WTC11 (cell line): ENCODE results near the gene IGSF5. TPM values are rescaled to one million over a fixed set of nuclear protein-coding genes. Genes with fewer than 3 reads are reported as not detected.

Experiments
- ATAC-seq: fragments of 200-7000 bp; cut with Tn5 transposase; 2 replicates; pipeline ENCODE4 v1.10.0; 2021; ENCODE audit warnings: mild to moderate bottlenecking, moderate library complexity
- CTCF ChIA-PET: fragments of 300-600 bp; sonication (Branson Sonifier 250); formaldehyde crosslinking; loops from one replicate; lab custom pipeline; 2021; ENCODE audit warnings: antibody characterized with exemption; lab: Charles Lee
- POLR2A ChIA-PET: fragments of 350-600 bp; sonication (Branson Sonifier 250); formaldehyde crosslinking; loops from one replicate; lab custom pipeline; 2021; ENCODE audit warnings: antibody characterized with exemption; lab: Charles Lee
- DNase-seq: peaks from one replicate; pipeline ENCODE4 v3.0.0; 2021; ENCODE audit warnings: low spot score
- H3K27ac Mint-ChIP-seq: 2 replicates; pipeline ENCODE4 v1.8.0; 2021; ENCODE audit warnings: mixed read lengths
- H3K27me3 Mint-ChIP-seq: 2 replicates; pipeline ENCODE4 v1.8.0; 2021; ENCODE audit warnings: low read depth, mild to moderate bottlenecking, moderate library complexity, mixed read lengths
- H3K36me3 Mint-ChIP-seq: 2 replicates; pipeline ENCODE4 v1.8.0; 2021; ENCODE audit warnings: mixed read lengths
- H3K4me1 Mint-ChIP-seq: 2 replicates; pipeline ENCODE4 v1.8.0; 2022; ENCODE audit warnings: mixed read lengths
- H3K4me3 Mint-ChIP-seq: 2 replicates; pipeline ENCODE4 v1.8.0; 2021; ENCODE audit warnings: mild to moderate bottlenecking, moderate library complexity, mixed read lengths
- H3K9me3 Mint-ChIP-seq: 2 replicates; pipeline ENCODE4 v1.8.0; 2021; ENCODE audit warnings: mixed read lengths
- CBFB ChIP-seq: sonication (generic); formaldehyde crosslinking; IDR thresholded peaks from 2 replicates; pipeline ENCODE4 v1.8.1; 2022; ENCODE audit warnings: mild to moderate bottlenecking, low read depth, missing genetic modification reagents
- EMX1 ChIP-seq: fragments of 250-450 bp; sonication (Bioruptor Pico); IDR thresholded peaks from 2 replicates; pipeline ENCODE4 v1.8.0; 2021; ENCODE audit warnings: mild to moderate bottlenecking
- FOXP1 ChIP-seq: sonication (generic); formaldehyde crosslinking; IDR thresholded peaks from 2 replicates; pipeline ENCODE4 v1.8.0; 2022; ENCODE audit warnings: missing genetic modification reagents, mild to moderate bottlenecking, moderate library complexity, borderline replicate concordance
- GRHL2 ChIP-seq: fragments of 250-450 bp; sonication (Bioruptor Pico); IDR thresholded peaks from 2 replicates; pipeline ENCODE4 v1.8.0; 2022; ENCODE audit warnings: mild to moderate bottlenecking, moderate library complexity; ENCODE audit not compliant: insufficient replicate concordance, severe bottlenecking
- HMGA2 ChIP-seq: fragments of 250-450 bp; sonication (Bioruptor Pico); IDR thresholded peaks from 2 replicates; pipeline ENCODE4 v1.4.0; 2021; ENCODE audit warnings: mild to moderate bottlenecking, moderate library complexity
- IRF2 ChIP-seq: sonication (generic); formaldehyde crosslinking; IDR thresholded peaks from 2 replicates; pipeline ENCODE4 v1.8.0; 2022; ENCODE audit warnings: low read depth, missing genetic modification reagents, borderline replicate concordance
- RELA ChIP-seq: sonication (generic); formaldehyde crosslinking; IDR thresholded peaks from 2 replicates; pipeline ENCODE4 v1.8.1; 2022; ENCODE audit warnings: missing genetic modification reagents, mild to moderate bottlenecking, borderline replicate concordance
- ZBTB21 ChIP-seq: sonication (generic); formaldehyde crosslinking; IDR thresholded peaks from 2 replicates; pipeline ENCODE4 v1.8.1; 2023; ENCODE audit warnings: mild to moderate bottlenecking, missing genetic modification reagents, borderline replicate concordance
- ZNF121 ChIP-seq: sonication (generic); formaldehyde crosslinking; IDR thresholded peaks from 2 replicates; pipeline ENCODE4 v1.8.0; 2023; ENCODE audit warnings: missing genetic modification reagents
- total RNA-seq: library from RNA; stranded (reverse); gene quantifications from 3 replicates; pipeline ENCODE4 v1.2.3, GENCODE V29; 2021
- TF ChIP-seq, protein P1 (sequence below): sonication (generic); formaldehyde crosslinking; IDR thresholded peaks from 2 replicates; pipeline ENCODE4 v1.8.0; 2022; ENCODE audit warnings: missing genetic modification reagents
- TF ChIP-seq, protein P2 (sequence below): sonication (generic); formaldehyde crosslinking; conservative IDR thresholded peaks from 2 replicates; pipeline ENCODE4 v1.8.1; 2022; ENCODE audit warnings: mild to moderate bottlenecking, missing genetic modification reagents
- TF ChIP-seq, protein P3 (sequence below): sonication (generic); formaldehyde crosslinking; IDR thresholded peaks from 2 replicates; pipeline ENCODE4 v1.8.0; 2022; ENCODE audit warnings: mild to moderate bottlenecking, missing genetic modification reagents
- TF ChIP-seq, protein P4 (sequence below): sonication (generic); formaldehyde crosslinking; IDR thresholded peaks from 2 replicates; pipeline ENCODE4 v1.8.0; 2023; ENCODE audit warnings: missing genetic modification reagents, mild to moderate bottlenecking, borderline replicate concordance
- TF ChIP-seq, protein P5 (sequence below): fragments of 250-450 bp; sonication (Bioruptor Pico); IDR thresholded peaks from 2 replicates; pipeline ENCODE4 v1.9.0; 2021; ENCODE audit warnings: mild to moderate bottlenecking
- TF ChIP-seq, protein P6 (sequence below): sonication (generic); formaldehyde crosslinking; IDR thresholded peaks from 2 replicates; pipeline ENCODE4 v1.8.1; 2023; ENCODE audit warnings: mild to moderate bottlenecking, missing genetic modification reagents, borderline replicate concordance

IGSF5 gene
- total RNA-seq, 1 experiment from 2014 or later: 3.6 TPM

DNA sequence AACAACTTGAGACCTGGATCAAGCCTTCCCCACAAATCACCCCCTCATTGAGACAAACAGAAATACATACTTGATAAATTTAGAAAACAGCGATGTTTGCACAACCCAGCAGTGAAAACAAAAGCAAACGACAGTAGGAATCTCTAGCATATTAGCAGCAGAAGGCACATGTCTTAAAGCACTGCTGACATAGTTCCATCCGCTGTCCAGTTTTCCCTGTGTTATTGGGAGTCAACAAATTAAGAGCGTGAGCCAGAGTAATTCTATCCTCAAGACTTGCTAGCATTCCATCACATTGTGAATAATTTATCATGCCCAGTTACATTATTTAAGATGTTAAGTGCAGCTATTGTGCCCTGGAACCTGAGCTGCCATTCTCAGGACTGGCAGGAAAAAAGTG lies 55.3 kb downstream of the IGSF5 start (continued):
- TF ChIP-seq, protein P1, sequence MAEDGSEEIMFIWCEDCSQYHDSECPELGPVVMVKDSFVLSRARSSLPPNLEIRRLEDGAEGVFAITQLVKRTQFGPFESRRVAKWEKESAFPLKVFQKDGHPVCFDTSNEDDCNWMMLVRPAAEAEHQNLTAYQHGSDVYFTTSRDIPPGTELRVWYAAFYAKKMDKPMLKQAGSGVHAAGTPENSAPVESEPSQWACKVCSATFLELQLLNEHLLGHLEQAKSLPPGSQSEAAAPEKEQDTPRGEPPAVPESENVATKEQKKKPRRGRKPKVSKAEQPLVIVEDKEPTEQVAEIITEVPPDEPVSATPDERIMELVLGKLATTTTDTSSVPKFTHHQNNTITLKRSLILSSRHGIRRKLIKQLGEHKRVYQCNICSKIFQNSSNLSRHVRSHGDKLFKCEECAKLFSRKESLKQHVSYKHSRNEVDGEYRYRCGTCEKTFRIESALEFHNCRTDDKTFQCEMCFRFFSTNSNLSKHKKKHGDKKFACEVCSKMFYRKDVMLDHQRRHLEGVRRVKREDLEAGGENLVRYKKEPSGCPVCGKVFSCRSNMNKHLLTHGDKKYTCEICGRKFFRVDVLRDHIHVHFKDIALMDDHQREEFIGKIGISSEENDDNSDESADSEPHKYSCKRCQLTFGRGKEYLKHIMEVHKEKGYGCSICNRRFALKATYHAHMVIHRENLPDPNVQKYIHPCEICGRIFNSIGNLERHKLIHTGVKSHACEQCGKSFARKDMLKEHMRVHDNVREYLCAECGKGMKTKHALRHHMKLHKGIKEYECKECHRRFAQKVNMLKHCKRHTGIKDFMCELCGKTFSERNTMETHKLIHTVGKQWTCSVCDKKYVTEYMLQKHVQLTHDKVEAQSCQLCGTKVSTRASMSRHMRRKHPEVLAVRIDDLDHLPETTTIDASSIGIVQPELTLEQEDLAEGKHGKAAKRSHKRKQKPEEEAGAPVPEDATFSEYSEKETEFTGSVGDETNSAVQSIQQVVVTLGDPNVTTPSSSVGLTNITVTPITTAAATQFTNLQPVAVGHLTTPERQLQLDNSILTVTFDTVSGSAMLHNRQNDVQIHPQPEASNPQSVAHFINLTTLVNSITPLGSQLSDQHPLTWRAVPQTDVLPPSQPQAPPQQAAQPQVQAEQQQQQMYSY (CRISPR knock-in tag): no peak
- TF ChIP-seq, protein P2, sequence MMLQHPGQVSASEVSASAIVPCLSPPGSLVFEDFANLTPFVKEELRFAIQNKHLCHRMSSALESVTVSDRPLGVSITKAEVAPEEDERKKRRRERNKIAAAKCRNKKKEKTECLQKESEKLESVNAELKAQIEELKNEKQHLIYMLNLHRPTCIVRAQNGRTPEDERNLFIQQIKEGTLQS: no peak
- TF ChIP-seq, all 79 proteins: peak for 0

DNA sequence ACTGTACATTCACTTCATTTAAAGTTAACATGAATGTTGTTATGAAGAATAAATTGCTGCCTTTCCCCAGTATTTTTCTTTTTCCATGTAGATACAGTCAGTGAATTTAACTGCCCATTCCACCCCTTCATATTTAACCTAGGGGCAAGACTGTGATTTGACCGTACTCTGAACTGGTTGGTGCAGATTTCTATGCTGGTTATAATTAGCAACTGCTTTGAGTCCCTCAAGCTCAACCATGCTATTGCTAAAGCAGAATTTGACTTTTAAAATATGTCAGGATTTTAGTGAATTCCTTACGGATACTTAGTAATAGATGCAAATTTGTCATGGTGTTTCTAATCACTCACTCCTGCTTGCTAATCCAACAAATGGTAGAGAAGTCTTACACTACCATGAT lies 57.2 kb downstream of the IGSF5 start:
- ChIA-PET POLR2A (no interaction called here), CTCF (no interaction called here)
- DNase-seq (no peak), ATAC-seq (no peak)
- H3K4me3 Mint-ChIP-seq: no peak overlapping the region
- H3K27ac Mint-ChIP-seq: no peak overlapping the region
- H3K36me3 Mint-ChIP-seq: peaks cover 17% of the 10 kb centered on the region; the same call in 1 of the 2 replicates
- peaks cover 3% of the 10 kb centered on the region for H3K27me3 Mint-ChIP-seq
- H3K9me3 Mint-ChIP-seq: peaks cover 21% of the 10 kb centered on the region
- TF ChIP-seq CBFB (CRISPR knock-in tag): no peak
- no peak for TF ChIP-seq ZNF121 (CRISPR knock-in tag)
- TF ChIP-seq, protein P3, sequence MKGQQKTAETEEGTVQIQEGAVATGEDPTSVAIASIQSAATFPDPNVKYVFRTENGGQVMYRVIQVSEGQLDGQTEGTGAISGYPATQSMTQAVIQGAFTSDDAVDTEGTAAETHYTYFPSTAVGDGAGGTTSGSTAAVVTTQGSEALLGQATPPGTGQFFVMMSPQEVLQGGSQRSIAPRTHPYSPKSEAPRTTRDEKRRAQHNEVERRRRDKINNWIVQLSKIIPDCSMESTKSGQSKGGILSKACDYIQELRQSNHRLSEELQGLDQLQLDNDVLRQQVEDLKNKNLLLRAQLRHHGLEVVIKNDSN (CRISPR knock-in tag): no peak
- TF ChIP-seq FOXP1: no peak
- TF ChIP-seq, protein P4, sequence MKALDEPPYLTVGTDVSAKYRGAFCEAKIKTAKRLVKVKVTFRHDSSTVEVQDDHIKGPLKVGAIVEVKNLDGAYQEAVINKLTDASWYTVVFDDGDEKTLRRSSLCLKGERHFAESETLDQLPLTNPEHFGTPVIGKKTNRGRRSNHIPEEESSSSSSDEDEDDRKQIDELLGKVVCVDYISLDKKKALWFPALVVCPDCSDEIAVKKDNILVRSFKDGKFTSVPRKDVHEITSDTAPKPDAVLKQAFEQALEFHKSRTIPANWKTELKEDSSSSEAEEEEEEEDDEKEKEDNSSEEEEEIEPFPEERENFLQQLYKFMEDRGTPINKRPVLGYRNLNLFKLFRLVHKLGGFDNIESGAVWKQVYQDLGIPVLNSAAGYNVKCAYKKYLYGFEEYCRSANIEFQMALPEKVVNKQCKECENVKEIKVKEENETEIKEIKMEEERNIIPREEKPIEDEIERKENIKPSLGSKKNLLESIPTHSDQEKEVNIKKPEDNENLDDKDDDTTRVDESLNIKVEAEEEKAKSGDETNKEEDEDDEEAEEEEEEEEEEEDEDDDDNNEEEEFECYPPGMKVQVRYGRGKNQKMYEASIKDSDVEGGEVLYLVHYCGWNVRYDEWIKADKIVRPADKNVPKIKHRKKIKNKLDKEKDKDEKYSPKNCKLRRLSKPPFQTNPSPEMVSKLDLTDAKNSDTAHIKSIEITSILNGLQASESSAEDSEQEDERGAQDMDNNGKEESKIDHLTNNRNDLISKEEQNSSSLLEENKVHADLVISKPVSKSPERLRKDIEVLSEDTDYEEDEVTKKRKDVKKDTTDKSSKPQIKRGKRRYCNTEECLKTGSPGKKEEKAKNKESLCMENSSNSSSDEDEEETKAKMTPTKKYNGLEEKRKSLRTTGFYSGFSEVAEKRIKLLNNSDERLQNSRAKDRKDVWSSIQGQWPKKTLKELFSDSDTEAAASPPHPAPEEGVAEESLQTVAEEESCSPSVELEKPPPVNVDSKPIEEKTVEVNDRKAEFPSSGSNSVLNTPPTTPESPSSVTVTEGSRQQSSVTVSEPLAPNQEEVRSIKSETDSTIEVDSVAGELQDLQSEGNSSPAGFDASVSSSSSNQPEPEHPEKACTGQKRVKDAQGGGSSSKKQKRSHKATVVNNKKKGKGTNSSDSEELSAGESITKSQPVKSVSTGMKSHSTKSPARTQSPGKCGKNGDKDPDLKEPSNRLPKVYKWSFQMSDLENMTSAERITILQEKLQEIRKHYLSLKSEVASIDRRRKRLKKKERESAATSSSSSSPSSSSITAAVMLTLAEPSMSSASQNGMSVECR: no peak
- no peak for TF ChIP-seq EMX1
- TF ChIP-seq ZBTB21 (CRISPR knock-in tag): no peak
- TF ChIP-seq GRHL2: no peak
- TF ChIP-seq, protein P5, sequence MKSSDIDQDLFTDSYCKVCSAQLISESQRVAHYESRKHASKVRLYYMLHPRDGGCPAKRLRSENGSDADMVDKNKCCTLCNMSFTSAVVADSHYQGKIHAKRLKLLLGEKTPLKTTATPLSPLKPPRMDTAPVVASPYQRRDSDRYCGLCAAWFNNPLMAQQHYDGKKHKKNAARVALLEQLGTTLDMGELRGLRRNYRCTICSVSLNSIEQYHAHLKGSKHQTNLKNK (CRISPR knock-in tag): no peak
- no peaks in the 10 kb centered on the region for H3K4me1 Mint-ChIP-seq

DNA sequence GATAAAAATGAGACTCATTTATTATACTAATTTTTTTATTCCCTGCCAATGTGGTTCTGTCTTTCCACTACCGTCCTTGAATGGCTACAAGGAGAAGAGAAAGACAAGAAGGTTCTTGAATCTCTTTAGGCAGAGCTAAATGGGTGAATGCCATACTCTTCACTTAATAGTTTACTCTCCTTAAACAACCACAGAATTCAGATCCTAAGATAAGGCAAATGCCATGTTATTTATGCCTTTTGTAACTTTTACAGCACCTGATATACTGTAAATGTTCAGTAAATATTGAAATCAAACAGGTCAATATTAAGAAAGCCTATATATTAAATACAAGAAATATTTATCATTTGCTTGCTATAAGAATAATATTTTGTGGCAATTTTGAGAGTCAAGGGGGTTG lies 58.4 kb downstream of the IGSF5 start:
- no peak overlapping the region for H3K4me3 Mint-ChIP-seq
- ChIA-PET CTCF (no interaction called here), POLR2A (no interaction called here)
- ATAC-seq (no peak), DNase-seq (no peak)
- H3K27me3 Mint-ChIP-seq: peaks cover 3% of the 10 kb centered on the region
- H3K27ac Mint-ChIP-seq: no peak overlapping the region
- H3K4me1 Mint-ChIP-seq: no peaks in the 10 kb centered on the region
- H3K9me3 Mint-ChIP-seq: peaks cover 21% of the 10 kb centered on the region
- H3K36me3 Mint-ChIP-seq: peaks cover 17% of the 10 kb centered on the region; the same call in 1 of the 2 replicates
- no peak for TF ChIP-seq EMX1
- TF ChIP-seq IRF2 (CRISPR knock-in tag): no peak
- no peak for TF ChIP-seq HMGA2
- no peak for TF ChIP-seq RELA (CRISPR knock-in tag)
- TF ChIP-seq, protein P6, sequence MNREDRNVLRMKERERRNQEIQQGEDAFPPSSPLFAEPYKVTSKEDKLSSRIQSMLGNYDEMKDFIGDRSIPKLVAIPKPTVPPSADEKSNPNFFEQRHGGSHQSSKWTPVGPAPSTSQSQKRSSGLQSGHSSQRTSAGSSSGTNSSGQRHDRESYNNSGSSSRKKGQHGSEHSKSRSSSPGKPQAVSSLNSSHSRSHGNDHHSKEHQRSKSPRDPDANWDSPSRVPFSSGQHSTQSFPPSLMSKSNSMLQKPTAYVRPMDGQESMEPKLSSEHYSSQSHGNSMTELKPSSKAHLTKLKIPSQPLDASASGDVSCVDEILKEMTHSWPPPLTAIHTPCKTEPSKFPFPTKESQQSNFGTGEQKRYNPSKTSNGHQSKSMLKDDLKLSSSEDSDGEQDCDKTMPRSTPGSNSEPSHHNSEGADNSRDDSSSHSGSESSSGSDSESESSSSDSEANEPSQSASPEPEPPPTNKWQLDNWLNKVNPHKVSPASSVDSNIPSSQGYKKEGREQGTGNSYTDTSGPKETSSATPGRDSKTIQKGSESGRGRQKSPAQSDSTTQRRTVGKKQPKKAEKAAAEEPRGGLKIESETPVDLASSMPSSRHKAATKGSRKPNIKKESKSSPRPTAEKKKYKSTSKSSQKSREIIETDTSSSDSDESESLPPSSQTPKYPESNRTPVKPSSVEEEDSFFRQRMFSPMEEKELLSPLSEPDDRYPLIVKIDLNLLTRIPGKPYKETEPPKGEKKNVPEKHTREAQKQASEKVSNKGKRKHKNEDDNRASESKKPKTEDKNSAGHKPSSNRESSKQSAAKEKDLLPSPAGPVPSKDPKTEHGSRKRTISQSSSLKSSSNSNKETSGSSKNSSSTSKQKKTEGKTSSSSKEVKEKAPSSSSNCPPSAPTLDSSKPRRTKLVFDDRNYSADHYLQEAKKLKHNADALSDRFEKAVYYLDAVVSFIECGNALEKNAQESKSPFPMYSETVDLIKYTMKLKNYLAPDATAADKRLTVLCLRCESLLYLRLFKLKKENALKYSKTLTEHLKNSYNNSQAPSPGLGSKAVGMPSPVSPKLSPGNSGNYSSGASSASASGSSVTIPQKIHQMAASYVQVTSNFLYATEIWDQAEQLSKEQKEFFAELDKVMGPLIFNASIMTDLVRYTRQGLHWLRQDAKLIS: no peak
- TF ChIP-seq, protein P1 (CRISPR knock-in tag): no peak
